Activated CD4-positive, CD25-positive, alpha-beta regulatory T cell treated with anti-CD3 and anti-CD28 coated beads, Interleukin-2, amount 50 U/mL, for 16 hours (primary cell): ENCODE data around the gene BLVRA.
A peak's percentile ranks its signal among the peaks of the same experiment; 100 is the strongest.
"Not testable (repeated sequence)": the region's sequence is repeated elsewhere in the genome, so short reads cannot be mapped to it uniquely, and the experiment has no call there.

Experiments used
- DNase-seq: peaks from one replicate; pipeline ENCODE4 v3.0.0-alpha.2; 2020; ENCODE audit warnings: low read depth, low spot score

The BLVRA gene

DNA sequence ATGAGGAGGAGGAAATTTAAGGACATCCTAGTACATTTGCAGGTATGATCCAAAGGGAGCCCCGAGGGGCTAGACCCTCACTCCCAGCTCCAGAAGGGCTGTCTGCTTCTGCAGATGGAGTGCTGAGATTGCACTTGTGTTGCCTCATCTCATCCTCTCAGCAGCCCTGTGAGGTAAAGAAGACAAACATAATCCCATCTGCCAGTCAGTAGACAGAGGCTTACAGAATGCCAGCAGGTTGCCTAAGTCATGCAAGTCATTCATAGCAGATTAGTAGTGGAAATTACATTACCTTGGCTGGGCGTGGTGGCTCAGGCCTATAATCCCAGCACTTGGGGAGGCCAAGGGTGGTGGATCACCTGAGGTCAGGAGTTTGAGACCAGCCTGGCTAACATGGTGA, 45.4 kb downstream of the BLVRA start:
- no peak for DNase-seq

DNA sequence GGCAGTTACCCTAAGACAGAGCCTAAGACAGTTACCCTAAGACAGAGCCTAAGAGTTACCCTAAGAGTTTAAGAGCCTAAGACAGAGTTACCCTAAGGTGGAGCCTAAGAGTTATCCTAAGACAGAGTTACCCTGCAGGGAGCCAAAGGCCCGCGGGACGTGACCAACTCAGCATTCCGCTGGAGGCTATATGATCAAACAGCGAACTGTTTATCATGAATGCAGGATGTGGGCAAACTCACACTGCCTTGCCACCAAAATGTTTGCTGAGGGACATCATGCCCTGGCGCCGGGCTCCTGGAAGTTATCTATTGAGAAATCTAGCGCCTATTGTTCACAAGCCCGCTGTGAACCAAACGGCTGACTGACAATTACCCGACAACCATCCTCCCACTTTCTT, 49.9 kb downstream of the BLVRA start:
- DNase-seq, result no peak

DNA sequence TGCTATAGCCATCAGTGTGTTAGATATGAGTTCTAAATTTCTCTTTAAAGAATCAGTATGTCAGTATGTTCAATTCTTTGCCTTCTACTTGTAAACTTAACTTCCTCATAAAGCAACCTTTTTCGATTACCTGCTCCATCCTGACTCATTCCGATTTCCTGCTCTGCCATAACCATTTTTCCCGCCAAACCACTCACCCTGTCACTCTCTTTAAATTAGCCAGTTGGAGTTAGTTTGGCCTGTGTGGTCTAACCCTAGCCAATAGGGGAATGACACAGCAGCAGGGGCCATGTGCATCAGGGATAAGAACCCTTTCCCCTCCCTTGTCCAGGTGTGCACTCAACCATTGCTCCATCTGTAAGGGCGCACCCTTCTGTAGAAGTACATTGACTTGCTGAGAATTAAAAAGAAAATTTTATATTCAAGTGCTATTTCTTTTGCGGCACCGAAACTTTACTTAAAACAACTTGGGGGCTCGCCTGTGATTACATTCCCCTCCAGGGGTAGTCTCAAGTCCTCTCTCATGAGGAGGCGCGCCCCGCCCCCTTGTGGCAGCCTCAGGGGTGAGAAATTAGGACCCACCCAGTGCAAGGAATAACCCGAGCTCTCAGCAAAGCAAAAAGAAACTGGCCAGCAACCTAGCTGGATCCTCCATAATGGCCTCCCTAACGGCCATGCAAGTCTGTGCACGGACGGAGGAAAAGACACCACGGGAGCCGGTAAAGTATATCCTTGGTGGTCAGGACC, 51.9 kb downstream of the BLVRA start:
- DNase-seq, result not testable (repeated sequence)

GRCh38 chr7:43815373-43815772, 56.9 kb downstream of the BLVRA start:
- no peak for DNase-seq

GRCh38 chr7:43816046-43816797, 57.7 kb downstream of the BLVRA start:
- DNase-seq, result not testable (repeated sequence)

GRCh38 chr7:43823425-43823824, 64.9 kb downstream of the BLVRA start:
- DNase-seq, result not testable (repeated sequence)

- DNase-seq, result no peak
These were observed 65.5 kb downstream of the BLVRA start for GRCh38 chr7:43823941-43824340.

DNA sequence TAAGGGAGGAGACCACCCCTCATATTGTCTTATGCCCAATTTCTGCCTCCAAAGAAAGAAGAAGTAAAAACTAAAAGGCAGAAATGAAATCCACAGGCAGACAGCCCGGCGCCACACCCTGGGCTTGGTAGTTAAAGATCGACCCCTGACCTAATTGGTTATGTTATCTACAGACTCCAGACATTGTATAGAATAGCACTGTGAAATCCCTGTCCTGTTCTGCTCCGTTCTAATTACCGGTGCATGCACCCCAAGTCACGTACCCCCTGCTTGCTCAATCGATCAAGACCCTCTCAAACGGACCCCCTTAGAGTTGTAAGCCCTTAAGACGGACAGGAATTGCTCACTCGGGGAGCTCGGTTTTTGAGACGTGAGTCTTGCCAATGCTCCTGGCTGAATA, 66.0 kb downstream of the BLVRA start:
- not testable (repeated sequence) for DNase-seq

GRCh38 chr7:43824963-43825362, 66.5 kb downstream of the BLVRA start:
- no peak for DNase-seq

GRCh38 chr7:43825391-43825808, 66.9 kb downstream of the BLVRA start:
- DNase-seq, result no peak

DNA sequence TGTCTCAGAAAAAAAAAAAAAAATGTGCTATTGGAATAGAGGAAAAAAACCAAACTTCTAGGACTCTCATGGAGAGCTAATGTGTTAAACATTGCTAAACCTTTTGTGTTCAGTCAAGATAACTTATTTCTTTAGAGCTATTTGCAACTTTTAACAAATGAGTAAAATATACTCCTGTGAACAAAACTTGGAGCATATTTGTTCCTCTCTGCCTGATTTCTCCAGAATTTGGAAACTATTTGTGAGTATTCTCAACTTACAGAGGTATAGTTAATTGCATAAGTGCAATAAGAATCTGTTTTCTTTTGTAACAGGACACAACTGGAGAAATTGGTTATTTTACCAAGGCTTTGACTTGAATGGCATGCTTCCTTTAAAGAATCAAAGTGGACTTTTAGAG, 72.4 kb downstream of the BLVRA start:
- not testable (repeated sequence) for DNase-seq

- DNase-seq, result peak; percentile 3
These were observed 76.2 kb downstream of the BLVRA start for GRCh38 chr7:43834463-43835251.

GRCh38 chr7:43838201-43838658, 79.8 kb downstream of the BLVRA start:
- DNase-seq, result no peak

DNA sequence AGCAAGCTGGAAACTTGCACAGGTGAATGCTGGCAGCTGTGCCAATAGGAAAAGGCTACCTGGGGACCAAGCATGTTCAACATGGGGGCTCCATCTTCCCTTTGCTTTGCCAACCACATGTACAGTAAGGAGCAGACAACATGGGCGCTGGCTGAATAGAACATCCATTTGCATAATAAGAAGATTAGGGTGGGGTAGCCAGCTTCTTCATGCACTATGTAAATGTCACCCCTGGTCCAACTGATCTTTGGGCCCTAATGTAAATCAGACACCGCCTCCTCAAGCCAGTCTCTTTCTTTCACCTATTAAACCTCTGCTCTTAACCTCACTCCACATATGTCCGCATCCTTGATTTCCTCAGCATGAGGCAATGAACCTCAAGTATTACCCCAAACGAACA, 84.8 kb downstream of the BLVRA start:
- DNase-seq, result no peak

GRCh38 chr7:43844257-43844656, 85.8 kb downstream of the BLVRA start:
- no peak for DNase-seq

DNA sequence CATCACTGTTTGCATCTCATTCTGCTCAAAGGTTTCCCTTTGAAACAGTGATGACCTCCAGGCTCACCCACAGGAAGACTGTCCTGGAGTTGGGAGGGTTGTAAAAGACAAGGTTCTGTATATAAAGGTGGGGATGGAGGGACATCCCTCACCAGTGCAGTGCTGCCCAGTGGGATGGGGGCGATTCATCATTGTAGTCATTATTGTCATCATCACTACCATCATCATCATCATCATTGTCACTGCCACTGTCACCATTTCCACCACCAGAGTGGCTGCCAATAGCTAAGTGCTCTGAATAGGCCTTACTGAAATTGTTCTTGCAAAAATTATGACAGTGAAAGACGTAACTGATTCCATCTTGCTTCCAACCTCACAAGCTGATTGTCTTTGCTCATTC, 86.2 kb downstream of the BLVRA start:
- no peak for DNase-seq

GRCh38 chr7:43847496-43847895, 89.0 kb downstream of the BLVRA start:
- no peak for DNase-seq

DNA sequence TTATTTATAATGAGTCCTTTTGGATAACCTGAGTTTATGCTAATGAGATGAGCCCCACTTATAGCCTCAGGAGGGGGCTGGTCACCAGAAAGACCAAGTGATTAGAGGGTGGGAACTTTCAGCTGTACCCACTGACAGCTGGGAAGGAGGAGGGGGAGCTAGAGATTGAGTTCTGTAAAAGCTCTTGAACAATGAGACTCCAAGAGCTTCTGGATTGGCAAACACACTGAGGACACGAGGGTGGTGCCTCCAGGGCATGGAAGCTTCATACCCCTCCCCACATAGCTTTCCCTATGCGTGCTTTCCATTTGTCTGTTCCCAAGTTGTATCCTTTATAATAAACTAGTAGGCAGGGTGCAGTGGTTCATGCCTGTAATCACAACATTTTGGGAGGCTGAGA, 90.6 kb downstream of the BLVRA start:
- no peak for DNase-seq

DNA sequence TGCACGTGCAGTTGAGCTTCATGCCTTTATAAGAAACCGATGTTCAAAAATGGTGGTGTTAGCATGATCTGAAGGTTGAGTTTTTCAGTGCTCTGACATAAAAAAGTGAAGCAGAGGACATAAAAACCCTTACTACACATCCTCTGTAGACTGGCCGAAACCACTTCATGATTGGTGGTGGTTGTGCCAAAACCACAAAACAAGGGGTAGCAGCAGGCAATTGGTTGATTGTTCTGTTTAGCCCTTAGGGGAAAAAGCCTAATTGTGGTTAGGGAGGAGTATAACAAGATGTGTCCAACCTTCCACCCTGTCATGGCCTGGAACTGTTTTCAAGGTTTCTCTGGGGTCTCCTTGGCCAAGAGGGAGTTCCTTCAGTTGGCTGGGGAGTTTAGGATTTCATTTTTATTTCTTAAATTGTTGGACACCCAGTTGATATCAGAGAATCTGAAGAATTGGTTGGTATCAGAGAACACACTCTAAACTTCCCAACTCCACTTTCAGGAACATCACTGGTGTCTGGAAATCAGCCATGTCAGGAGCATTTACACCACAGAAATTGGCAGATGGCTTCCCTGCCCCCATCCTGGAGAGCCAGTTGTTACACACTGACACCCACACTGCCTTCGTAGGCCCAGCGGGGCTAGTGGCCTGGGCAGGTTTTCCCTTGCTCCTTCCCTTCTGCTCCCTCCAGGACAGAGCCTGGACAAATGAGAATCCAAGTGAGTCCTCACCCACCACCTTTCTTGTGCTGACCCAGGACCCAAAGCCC, 92.1 kb downstream of the BLVRA start:
- DNase-seq, result no peak

- no peak for DNase-seq
These were observed 93.3 kb downstream of the BLVRA start for GRCh38 chr7:43851805-43852204.

- no peak for DNase-seq
These were observed 96.7 kb downstream of the BLVRA start for GRCh38 chr7:43855176-43855575.
